RPMI7951 (cell line): Measurements from ENCODE around the gene ZBTB25. TPM values are rescaled to one million over a fixed set of nuclear protein-coding genes. Genes with fewer than 3 reads are reported as not detected.
A peak's percentile ranks its signal among the peaks of the same experiment; 100 is the strongest.
"Not testable (repeated sequence)": the region's sequence is repeated elsewhere in the genome, so short reads cannot be mapped to it uniquely, and the experiment has no call there.

Experiments
- DNase-seq: peaks from one replicate; pipeline ENCODE4 v3.0.0-alpha.2; 2012; ENCODE audit warnings: low read depth
- total RNA-seq: library from RNA; depleted of rRNA; stranded (reverse); fragments of >200 nt; shearing (Covaris generic); gene quantifications from 2 replicates; pipeline ENCODE4 v1.2.3, GENCODE V29; 2014; rRNA removed

The ZBTB25 gene
- total RNA-seq, result 3.8 and 8.3 TPM in 2 replicates

GRCh38 chr14:64503434-64504309, at the start of gene ZBTB25:
ZBTB25 (minus strand) TSS chr14:64503838; CDS start chr14:64490533, 13,305 bp downstream.
- DNase-seq, result peak; percentile 92

GRCh38 chr14:64550621-64551333, 47.1 kb upstream of the ZBTB25 start:
- no peak for DNase-seq

- peak; percentile 31 for DNase-seq
Measured at GRCh38 chr14:64549791-64550620, 46.4 kb upstream of the ZBTB25 start, which contains the start of gene PPP1R36. PPP1R36 (plus strand) TSS chr14:64549961; CDS start chr14:64549998, 37 bp downstream.

- no peak for DNase-seq
Measured at GRCh38 chr14:64549016-64549415, 45.4 kb upstream of the ZBTB25 start.

- no peak for DNase-seq
Measured at GRCh38 chr14:64544607-64545312, 41.1 kb upstream of the ZBTB25 start.

GRCh38 chr14:64542836-64543201, 39.2 kb upstream of the ZBTB25 start:
- DNase-seq, result no peak

- no peak for DNase-seq
Measured at GRCh38 chr14:64541972-64542835, 38.6 kb upstream of the ZBTB25 start.

GRCh38 chr14:64541261-64541971, 37.8 kb upstream of the ZBTB25 start:
- no peak for DNase-seq

- peak; percentile 98 for DNase-seq
Measured at GRCh38 chr14:64540208-64541202, 36.9 kb upstream of the ZBTB25 start, which contains the start of gene HSPA2. HSPA2 (plus strand) TSS chr14:64540741; CDS start chr14:64540850, 109 bp downstream.

- DNase-seq, result peak; percentile 9
Measured at GRCh38 chr14:64536488-64537245, 33.0 kb upstream of the ZBTB25 start.

- DNase-seq, result no peak
Measured at GRCh38 chr14:64531567-64531966, 27.9 kb upstream of the ZBTB25 start.

GRCh38 chr14:64525354-64525753, 21.7 kb upstream of the ZBTB25 start:
- DNase-seq, result no peak

- DNase-seq, result no peak
Measured at GRCh38 chr14:64522591-64523355, 19.1 kb upstream of the ZBTB25 start.

GRCh38 chr14:64520699-64521098, 17.1 kb upstream of the ZBTB25 start:
- no peak for DNase-seq

- DNase-seq, result no peak
Measured at GRCh38 chr14:64518229-64518628, 14.6 kb upstream of the ZBTB25 start.

GRCh38 chr14:64517667-64518066, 14.0 kb upstream of the ZBTB25 start:
- not testable (repeated sequence) for DNase-seq

- DNase-seq, result no peak
Measured at GRCh38 chr14:64516969-64517368, 13.3 kb upstream of the ZBTB25 start.
